ENCODE data around the gene MYO15B.

- TF ChIP-seq CTCF (IDR thresholded peaks at IDR 0.05) (no peak), POLR2A (IDR thresholded peaks at IDR 0.05) (no peak)
Measured at GRCh38 chr17:75595920-75596313, 8.3 kb downstream of the MYO15B start.
